KMS-11 (cell line): ENCODE data around the gene GAD1.

Source experiments
- H2AFZ ChIP-seq: fragments of 200-600 bp; sonication (generic); 2 replicates; pipeline ENCODE4 v1.6.1; 2016; ENCODE audit warnings: antibody characterized with exemption, mixed run types, low read depth
- H3K27ac ChIP-seq: fragments of 200-600 bp; sonication (generic); 2 replicates; pipeline ENCODE4 v1.6.1; 2016; ENCODE audit warnings: mild to moderate bottlenecking, mixed run types
- H3K27me3 ChIP-seq: fragments of 200-600 bp; sonication (generic); 2 replicates; pipeline ENCODE4 v1.6.1; 2017; ENCODE audit warnings: mild to moderate bottlenecking, low read depth, mixed run types, moderate library complexity; ENCODE audit not compliant: insufficient read depth
- H3K36me3 ChIP-seq: fragments of 200-600 bp; sonication (generic); 2 replicates; pipeline ENCODE4 v1.6.1; 2017; ENCODE audit warnings: mild to moderate bottlenecking, mixed run types; ENCODE audit not compliant: insufficient read depth
- H3K4me1 ChIP-seq: fragments of 200-600 bp; sonication (generic); 2 replicates; pipeline ENCODE4 v1.6.1; 2016; ENCODE audit warnings: mild to moderate bottlenecking, low read depth, mixed run types; ENCODE audit not compliant: poor library complexity, severe bottlenecking
- H3K4me2 ChIP-seq: fragments of 200-600 bp; sonication (generic); 2 replicates; pipeline ENCODE4 v1.7.0; 2016; ENCODE audit warnings: mild to moderate bottlenecking, mixed run types
- H3K4me3 ChIP-seq: fragments of 200-600 bp; sonication (generic); IDR thresholded peaks from 2 replicates; pipeline ENCODE4 v1.6.1; 2017; ENCODE audit warnings: low read depth, low read length, mixed read lengths; ENCODE audit not compliant: insufficient read depth
- H3K79me2 ChIP-seq: fragments of 200-600 bp; sonication (generic); 2 replicates; pipeline ENCODE4 v1.6.1; 2016; ENCODE audit warnings: low read depth, mixed run types; ENCODE audit not compliant: insufficient read depth
- H3K9ac ChIP-seq: fragments of 200-600 bp; sonication (generic); 2 replicates; pipeline ENCODE4 v1.6.1; 2016; ENCODE audit warnings: mild to moderate bottlenecking, mixed run types
- H4K20me1 ChIP-seq: fragments of 200-600 bp; sonication (generic); 2 replicates; pipeline ENCODE4 v1.6.1; 2016; ENCODE audit warnings: mild to moderate bottlenecking, mixed run types; ENCODE audit not compliant: insufficient read depth
- TF ChIP-seq, protein P1 (sequence below): fragments of 200-600 bp; sonication (generic); conservative IDR thresholded peaks from 2 replicates; pipeline ENCODE4 v1.6.1; 2017; ENCODE audit warnings: low read depth, mild to moderate bottlenecking, antibody characterized with exemption, low read length, moderate library complexity, mixed read lengths

GAD1 gene

GRCh38 chr2:170843656-170844055 lies 27.0 kb downstream of the GAD1 start:
- Histone ChIP-seq H3K27me3 (no peaks in the 10 kb centered on the region), H3K4me2 (no peak overlapping the region), H3K9ac (no peak overlapping the region), H3K27ac (no peak overlapping the region), H3K79me2 (no peaks in the 10 kb centered on the region), H2AFZ (no peak overlapping the region), H3K36me3 (no peaks in the 10 kb centered on the region), H3K4me1 (no peaks in the 10 kb centered on the region), H4K20me1 (no peaks in the 10 kb centered on the region), H3K4me3 (no peak overlapping the region)
- TF ChIP-seq, protein P1, sequence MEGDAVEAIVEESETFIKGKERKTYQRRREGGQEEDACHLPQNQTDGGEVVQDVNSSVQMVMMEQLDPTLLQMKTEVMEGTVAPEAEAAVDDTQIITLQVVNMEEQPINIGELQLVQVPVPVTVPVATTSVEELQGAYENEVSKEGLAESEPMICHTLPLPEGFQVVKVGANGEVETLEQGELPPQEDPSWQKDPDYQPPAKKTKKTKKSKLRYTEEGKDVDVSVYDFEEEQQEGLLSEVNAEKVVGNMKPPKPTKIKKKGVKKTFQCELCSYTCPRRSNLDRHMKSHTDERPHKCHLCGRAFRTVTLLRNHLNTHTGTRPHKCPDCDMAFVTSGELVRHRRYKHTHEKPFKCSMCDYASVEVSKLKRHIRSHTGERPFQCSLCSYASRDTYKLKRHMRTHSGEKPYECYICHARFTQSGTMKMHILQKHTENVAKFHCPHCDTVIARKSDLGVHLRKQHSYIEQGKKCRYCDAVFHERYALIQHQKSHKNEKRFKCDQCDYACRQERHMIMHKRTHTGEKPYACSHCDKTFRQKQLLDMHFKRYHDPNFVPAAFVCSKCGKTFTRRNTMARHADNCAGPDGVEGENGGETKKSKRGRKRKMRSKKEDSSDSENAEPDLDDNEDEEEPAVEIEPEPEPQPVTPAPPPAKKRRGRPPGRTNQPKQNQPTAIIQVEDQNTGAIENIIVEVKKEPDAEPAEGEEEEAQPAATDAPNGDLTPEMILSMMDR = no peak

GRCh38 chr2:170845343-170845742 lies 28.7 kb downstream of the GAD1 start:
- Histone ChIP-seq H4K20me1 (no peaks in the 10 kb centered on the region), H3K4me3 (no peak overlapping the region), H3K4me1 (no peaks in the 10 kb centered on the region), H3K27ac (no peak overlapping the region), H3K4me2 (no peak overlapping the region), H3K36me3 (no peaks in the 10 kb centered on the region), H3K9ac (no peak overlapping the region), H2AFZ (no peak overlapping the region), H3K79me2 (no peaks in the 10 kb centered on the region), H3K27me3 (no peaks in the 10 kb centered on the region)
- TF ChIP-seq, protein P1 = peak; percentile 29; the same call in 1 of the 2 replicates

DNA sequence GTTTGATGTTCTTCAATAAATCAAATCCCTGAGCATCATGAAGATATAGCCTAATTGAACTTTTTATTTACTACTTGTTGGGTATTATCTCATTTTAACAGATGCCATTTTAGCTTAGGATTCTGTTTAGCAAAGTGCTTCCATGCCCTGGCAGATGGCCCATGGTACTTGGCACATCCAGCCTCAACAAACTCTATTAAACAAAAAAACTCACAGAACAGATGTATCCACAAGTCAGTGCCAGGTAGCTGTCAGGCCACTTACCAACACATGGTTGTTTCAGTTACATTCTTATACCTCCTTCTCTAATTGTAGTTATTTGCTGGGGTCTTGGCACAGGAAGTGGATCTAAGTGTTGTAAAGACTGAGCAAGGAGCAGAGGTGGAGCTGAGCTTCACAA lies 29.6 kb downstream of the GAD1 start:
- H3K4me2 ChIP-seq = no peak overlapping the region
- no peak overlapping the region for H3K9ac ChIP-seq
- TF ChIP-seq, protein P1 = no peak
- no peaks in the 10 kb centered on the region for H3K79me2 ChIP-seq
- H3K36me3 ChIP-seq = no peaks in the 10 kb centered on the region
- no peak overlapping the region for H2AFZ ChIP-seq
- H3K27ac ChIP-seq = no peak overlapping the region
- H3K27me3 ChIP-seq = no peaks in the 10 kb centered on the region
- no peaks in the 10 kb centered on the region for H4K20me1 ChIP-seq
- H3K4me1 ChIP-seq = no peaks in the 10 kb centered on the region
- no peak overlapping the region for H3K4me3 ChIP-seq

DNA sequence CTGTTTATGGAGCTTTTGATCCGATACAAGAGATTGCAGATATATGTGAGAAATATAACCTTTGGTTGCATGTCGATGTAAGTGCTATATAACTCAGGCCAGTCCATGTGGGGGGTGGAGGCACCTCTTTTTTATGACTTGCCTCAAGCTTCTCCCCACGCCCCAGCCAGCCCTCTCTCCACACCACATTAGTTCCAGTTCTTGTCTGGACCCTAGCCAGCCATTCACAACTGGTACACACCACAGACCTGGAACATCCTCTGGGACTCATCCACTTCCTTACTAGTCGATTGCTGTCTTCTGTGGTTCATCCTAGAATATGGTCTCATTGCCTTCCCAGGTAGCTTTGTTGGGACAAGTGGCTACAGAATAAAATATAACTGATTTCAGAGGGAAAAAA lies 31.0 kb downstream of the GAD1 start:
- no peak overlapping the region for H3K9ac ChIP-seq
- H3K27ac ChIP-seq = no peak overlapping the region
- no peak overlapping the region for H3K4me3 ChIP-seq
- H2AFZ ChIP-seq = no peak overlapping the region
- no peaks in the 10 kb centered on the region for H3K36me3 ChIP-seq
- TF ChIP-seq, protein P1 = no peak
- H3K27me3 ChIP-seq = no peaks in the 10 kb centered on the region
- no peaks in the 10 kb centered on the region for H3K79me2 ChIP-seq
- H4K20me1 ChIP-seq = no peaks in the 10 kb centered on the region
- H3K4me1 ChIP-seq = no peaks in the 10 kb centered on the region
- H3K4me2 ChIP-seq = no peak overlapping the region
